ENCODE results near the gene KANK3. TPM values are rescaled to one million over a fixed set of nuclear protein-coding genes. Genes with fewer than 3 reads are reported as not detected.

The KANK3 gene
- total RNA-seq, 1 experiment from 2014 or later, result 7.7 TPM

- H3K56ac ChIP-seq (ENCODE audit: insufficient read length, low read depth, low read length), result no peak overlapping the region
- H4K8ac ChIP-seq (replicated peaks; ENCODE audit: insufficient read length, low read depth, low read length), result no peak overlapping the region
- peaks cover 11% of the 10 kb centered on the region for H3K23me2 ChIP-seq (ENCODE audit: insufficient read length, low read depth, low read length, poor library complexity, severe bottlenecking)
- no peak overlapping the region for H2BK5ac ChIP-seq (ENCODE audit: insufficient read length, low read length)
- no peak overlapping the region for H3K14ac ChIP-seq (ENCODE audit: insufficient read depth, low read length)
- WGBS (ENCODE audit: extremely low coverage, insufficient read length, low lambda C conversion rate), result no CpG with 5 or more reads among the region's 4 CpGs
- TF ChIP-seq, protein P1, sequence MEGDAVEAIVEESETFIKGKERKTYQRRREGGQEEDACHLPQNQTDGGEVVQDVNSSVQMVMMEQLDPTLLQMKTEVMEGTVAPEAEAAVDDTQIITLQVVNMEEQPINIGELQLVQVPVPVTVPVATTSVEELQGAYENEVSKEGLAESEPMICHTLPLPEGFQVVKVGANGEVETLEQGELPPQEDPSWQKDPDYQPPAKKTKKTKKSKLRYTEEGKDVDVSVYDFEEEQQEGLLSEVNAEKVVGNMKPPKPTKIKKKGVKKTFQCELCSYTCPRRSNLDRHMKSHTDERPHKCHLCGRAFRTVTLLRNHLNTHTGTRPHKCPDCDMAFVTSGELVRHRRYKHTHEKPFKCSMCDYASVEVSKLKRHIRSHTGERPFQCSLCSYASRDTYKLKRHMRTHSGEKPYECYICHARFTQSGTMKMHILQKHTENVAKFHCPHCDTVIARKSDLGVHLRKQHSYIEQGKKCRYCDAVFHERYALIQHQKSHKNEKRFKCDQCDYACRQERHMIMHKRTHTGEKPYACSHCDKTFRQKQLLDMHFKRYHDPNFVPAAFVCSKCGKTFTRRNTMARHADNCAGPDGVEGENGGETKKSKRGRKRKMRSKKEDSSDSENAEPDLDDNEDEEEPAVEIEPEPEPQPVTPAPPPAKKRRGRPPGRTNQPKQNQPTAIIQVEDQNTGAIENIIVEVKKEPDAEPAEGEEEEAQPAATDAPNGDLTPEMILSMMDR (conservative IDR thresholded peaks at IDR 0.05), result no peak
- Mint-ChIP-seq H3K9me3 (no peaks in the 10 kb centered on the region), H3K36me3 (ENCODE audit: insufficient read depth in 1 of 3, low read depth in 3 of 3) (peaks cover 23 to 35% (median 23%) of the 10 kb centered on the region in 3 experiments), H3K4me1 (peaks cover 22 to 30% of the 10 kb centered on the region in 2 experiments), H3K4me3 (no peak overlapping the region), H3K27me3 (ENCODE audit: low read depth) (no peaks in the 10 kb centered on the region), H3K27ac (no peak overlapping the region)
- no peak overlapping the region for H3T11ph ChIP-seq (ENCODE audit: low read length)
- no peak overlapping the region for H3K4ac ChIP-seq (ENCODE audit: low read depth, low read length)
- no peaks in the 10 kb centered on the region for H3K27me3 ChIP-seq (ENCODE audit: insufficient read depth, low read length)
- H3K79me1 ChIP-seq (ENCODE audit: insufficient read depth, low read depth, low read length, poor library complexity, severe bottlenecking), result no peaks in the 10 kb centered on the region
- H3K27ac ChIP-seq (ENCODE audit: insufficient read length, low read depth, low read length), result no peak overlapping the region
- H3K4me2 ChIP-seq (ENCODE audit: insufficient read depth, insufficient read length, low read length), result no peak overlapping the region
- no peaks in the 10 kb centered on the region for H3K4me1 ChIP-seq (ENCODE audit: insufficient read depth, low read length)
- H2AK5ac ChIP-seq (ENCODE audit: insufficient read length, low read length), result no peak overlapping the region
- DNase-seq, result no peak
- no peak overlapping the region for H3K23ac ChIP-seq (ENCODE audit: insufficient read length, low read depth, low read length)
- H2AFZ ChIP-seq (ENCODE audit: low read length), result no peak overlapping the region
- no peaks in the 10 kb centered on the region; the same call in 1 of the 2 replicates for H3K79me2 ChIP-seq (ENCODE audit: insufficient read depth, low read length)
- H2BK120ac ChIP-seq (ENCODE audit: low read depth, low read length, poor library complexity, severe bottlenecking), result no peak overlapping the region
- H3K18ac ChIP-seq (ENCODE audit: insufficient read length, low read depth, low read length), result no peak overlapping the region
- H3K9ac ChIP-seq (ENCODE audit: extremely low read depth, insufficient read length, low read length), result no peak overlapping the region
- H4K5ac ChIP-seq (ENCODE audit: insufficient read length, low read depth, low read length), result no peak overlapping the region
- H2BK12ac ChIP-seq (ENCODE audit: insufficient read length, low read depth, low read length), result no peak overlapping the region
- H2BK15ac ChIP-seq (ENCODE audit: low read depth, low read length), result no peak overlapping the region
- H3K9me3 ChIP-seq (ENCODE audit: control insufficient read depth, low read depth, low read length), result no peaks in the 10 kb centered on the region
- no peak overlapping the region for H4K91ac ChIP-seq (ENCODE audit: insufficient read length, low read depth, low read length)
- H4K20me1 ChIP-seq (ENCODE audit: control insufficient read depth, insufficient read depth, insufficient read length), result no peaks in the 10 kb centered on the region
- no peak overlapping the region for H2BK20ac ChIP-seq (ENCODE audit: low read depth, low read length, poor library complexity, severe bottlenecking)
Observed at GRCh38 chr19:8305798-8306197, 37.3 kb downstream of the KANK3 start.
